Activated CD4-positive, alpha-beta T cell treated with anti-CD3 and anti-CD28 coated beads, Interleukin-10, Interleukin-2, amounts not matched to agents 100 ng/mL and 50 ng/mL, durations not matched to agents 16 hours and 8 hours (primary cell): ENCODE results near the gene KNDC1.

Experiments used
- DNase-seq: peaks from one replicate; pipeline ENCODE4 v3.0.0-alpha.2; 2020

The KNDC1 gene

GRCh38 chr10:133178357-133179127 is 18.5 kb downstream of the KNDC1 start:
- no peak for DNase-seq

DNA sequence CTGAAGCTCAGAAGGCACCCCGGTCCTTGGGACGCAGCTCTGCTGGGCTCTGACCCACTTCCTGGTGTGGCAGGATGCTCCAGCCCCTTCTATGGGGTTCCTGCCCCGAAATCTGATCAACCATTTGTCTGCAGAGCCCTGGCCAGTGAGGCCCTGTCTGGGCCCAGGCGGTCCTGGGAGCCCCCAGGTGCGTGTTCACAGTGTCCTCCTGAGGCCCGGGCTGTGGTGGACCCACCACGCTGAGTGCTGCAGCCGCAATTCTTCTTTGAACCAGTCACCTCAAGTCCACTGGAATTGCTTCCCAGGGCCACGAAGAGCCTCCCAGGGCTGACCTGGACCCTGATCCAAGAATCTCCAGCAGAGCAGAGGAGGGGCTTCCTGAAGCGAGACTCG is 19.1 kb downstream of the KNDC1 start:
- no peak for DNase-seq

DNA sequence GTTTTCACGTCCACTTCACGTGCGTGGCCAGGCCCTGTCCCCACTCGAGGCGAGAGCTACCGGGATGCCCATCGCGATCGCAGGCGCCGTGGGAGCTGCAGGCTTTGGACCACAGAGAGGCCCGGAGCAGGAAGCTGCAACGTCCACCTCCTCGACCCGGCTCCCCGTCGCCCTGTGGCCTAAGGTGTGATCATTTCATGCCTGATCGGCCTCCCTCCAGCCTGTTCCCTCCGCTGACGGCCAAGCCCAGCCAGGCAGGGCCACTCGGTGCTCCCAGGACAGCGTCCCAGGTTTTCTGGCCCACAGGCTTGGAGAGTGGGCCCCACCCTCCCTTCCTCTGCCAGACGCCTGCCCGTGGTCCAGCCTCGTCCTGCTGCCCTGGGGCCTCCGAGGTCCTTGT is 19.6 kb downstream of the KNDC1 start:
- DNase-seq, result no peak

DNA sequence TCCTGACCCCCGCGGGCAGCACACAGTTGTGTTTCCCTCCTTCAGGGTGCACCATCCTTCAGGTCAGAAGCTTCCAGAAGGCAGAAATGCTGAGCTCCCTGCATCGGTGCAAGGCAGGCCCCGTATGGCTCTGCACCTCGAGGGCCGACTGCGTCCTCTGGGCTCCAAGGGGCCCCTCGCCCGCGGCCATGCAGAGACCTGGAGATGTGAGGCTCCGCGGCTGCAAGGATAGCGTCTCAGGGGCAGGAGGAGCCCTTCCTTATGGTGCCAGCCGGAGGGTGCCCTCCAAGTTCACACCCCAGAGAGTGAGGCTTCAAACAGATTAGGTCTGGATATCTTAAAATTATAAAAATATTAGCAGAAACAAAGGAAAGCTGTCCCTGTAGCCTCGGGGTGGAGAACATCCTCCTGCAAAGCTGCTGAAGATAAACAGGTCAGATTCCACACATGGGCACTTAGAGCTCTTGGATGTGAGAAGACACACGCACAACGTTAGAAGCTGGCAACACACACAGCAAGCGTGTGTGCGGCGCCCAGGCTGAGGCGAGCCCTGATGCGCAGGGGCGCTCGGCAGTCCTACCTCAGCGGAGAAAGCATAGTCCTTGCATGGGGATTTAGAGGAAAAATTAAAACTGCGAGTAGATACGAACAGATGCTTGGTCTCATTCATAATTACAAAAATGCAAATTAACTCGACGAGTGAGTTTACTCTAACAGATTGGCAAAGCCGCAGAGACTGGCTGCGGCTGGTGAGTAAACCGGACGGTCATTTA is 20.4 kb downstream of the KNDC1 start:
- no peak for DNase-seq

GRCh38 chr10:133180965-133181639 is 21.1 kb downstream of the KNDC1 start:
- no peak for DNase-seq

- DNase-seq, result no peak
Measured at GRCh38 chr10:133182190-133182589, 22.2 kb downstream of the KNDC1 start.

- DNase-seq, result no peak
Measured at GRCh38 chr10:133182791-133183645, 23.0 kb downstream of the KNDC1 start.

GRCh38 chr10:133183646-133184378 is 23.8 kb downstream of the KNDC1 start:
- no peak for DNase-seq

GRCh38 chr10:133184591-133185244 is 24.7 kb downstream of the KNDC1 start:
- DNase-seq, result no peak

- DNase-seq, result no peak
Measured at GRCh38 chr10:133185421-133185820, 25.4 kb downstream of the KNDC1 start.

GRCh38 chr10:133185916-133186315 is 25.9 kb downstream of the KNDC1 start:
- DNase-seq, result no peak

GRCh38 chr10:133186416-133187090 is 26.5 kb downstream of the KNDC1 start:
- no peak for DNase-seq

DNA sequence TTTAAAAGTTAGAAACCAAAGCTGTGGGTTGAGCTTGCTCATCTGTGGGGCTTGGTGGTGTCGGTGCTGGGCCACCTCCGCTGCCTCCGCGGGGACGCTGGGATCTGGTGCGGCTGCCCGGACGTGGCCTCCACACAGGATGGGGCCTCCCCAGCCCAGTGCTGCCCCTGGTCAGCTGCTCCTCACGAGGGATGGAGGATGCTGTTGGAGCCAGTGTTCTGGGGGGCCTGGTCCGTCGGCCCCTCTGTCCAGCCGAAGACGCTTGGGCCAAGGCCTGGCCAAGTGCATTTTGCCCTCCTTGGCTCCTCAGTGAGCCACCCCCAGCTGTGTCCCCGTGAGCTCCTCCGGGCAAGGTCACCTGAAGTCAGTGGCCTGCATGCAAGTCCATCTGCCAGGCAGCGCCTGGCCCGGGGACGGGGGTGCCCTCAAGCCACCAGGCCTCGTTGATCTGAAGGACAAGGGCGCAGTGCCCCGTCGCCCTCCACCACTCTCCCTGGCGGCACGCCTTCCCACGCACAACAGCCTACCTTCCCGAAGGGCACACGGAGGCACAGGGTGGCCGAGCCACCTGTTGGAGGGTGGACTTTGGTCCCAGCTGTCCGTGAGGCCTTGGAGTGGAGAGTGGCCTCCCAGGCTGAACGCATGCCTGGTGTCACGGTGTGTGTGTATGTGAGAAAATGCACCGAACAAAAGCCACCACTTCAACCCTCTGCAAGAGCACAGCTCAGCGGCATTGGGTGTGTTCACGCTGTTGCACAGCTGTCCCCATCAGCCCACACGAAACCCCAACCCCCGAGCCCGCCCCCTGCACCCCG is 27.3 kb downstream of the KNDC1 start:
- DNase-seq, result no peak

DNA sequence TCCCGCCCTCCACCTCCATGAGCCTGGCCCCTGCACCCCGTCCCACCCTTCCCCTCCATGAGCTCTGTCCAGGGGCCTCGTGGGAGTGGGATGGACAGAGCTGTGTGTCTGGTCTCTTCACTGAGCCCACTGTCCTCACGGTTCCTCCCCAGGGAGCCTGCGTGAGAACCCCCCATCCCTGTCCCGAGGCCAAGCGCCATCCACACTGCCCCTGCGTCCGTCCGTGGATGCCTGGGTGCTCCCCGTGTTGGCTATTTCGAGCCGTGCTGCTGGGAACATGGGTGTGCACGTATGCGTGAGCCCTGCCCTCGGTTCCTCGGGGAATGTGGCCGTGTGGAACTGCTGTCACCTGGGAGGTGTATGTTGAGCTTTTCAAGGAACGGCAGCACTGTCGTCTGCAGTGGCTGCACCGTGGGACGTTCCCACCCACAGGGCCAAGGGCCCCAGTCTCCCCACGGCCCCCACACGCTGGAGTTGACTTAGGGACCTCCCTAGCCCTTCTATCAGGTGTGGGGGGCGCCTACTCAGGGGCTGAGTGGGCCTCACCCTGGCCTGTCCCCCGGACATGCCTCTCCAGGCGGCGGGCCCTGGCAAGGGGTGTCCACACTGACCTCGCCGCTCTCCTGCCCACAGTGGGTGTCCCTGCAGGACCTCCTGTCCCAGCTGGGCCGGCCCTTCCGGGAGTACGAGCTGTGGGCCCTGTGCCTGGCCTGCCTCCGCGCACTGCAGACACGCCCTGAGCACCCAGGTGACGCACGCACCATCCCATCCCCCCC is 28.1 kb downstream of the KNDC1 start:
- no peak for DNase-seq

GRCh38 chr10:133189256-133189655 is 29.2 kb downstream of the KNDC1 start:
- DNase-seq, result no peak

DNA sequence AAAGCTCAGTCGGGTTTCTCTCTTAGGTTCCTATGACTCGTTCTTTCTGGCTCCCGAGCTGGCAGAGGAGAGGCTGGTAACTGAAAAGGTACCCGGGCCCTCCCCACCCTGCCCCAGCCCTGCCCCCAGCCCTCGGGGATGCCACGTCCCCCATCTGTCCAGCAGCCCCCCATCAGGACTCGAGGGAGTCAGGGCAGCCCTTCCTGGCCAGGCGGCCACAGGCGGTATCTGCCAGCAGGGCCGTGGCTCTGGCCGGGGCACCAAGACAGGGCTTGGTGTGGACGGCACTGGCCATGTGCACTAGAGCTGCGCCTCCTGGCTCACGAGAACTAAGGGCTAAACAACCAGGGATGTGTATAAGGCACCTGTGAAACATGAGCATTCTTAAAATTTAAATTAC is 29.7 kb downstream of the KNDC1 start:
- DNase-seq, result no peak

- no peak for DNase-seq
Measured at GRCh38 chr10:133190225-133190624, 30.2 kb downstream of the KNDC1 start.

DNA sequence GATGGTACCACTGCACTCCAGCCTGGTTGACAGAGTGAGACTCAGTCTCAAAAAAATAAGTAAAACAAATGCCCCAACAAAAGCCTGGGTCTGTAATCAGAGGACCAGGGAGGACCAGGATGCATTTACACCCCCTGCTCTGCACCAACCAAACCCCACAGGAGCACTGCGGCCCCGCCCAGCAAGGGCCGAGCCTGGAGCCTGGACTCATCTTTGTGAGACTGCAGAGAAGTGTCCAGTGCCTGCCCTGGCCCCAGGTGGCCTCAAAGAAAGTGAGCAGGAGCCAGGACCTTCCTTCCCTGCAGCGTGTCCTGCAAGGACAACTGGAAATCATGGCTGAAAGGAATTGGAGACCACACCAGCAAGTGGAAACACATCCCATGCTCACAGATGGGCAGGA is 31.6 kb downstream of the KNDC1 start:
- DNase-seq, result no peak

- no peak for DNase-seq
Measured at GRCh38 chr10:133194151-133194550, 34.1 kb downstream of the KNDC1 start.
